ENCODE results near the gene ZC3H15.

- TF ChIP-seq, protein P1, sequence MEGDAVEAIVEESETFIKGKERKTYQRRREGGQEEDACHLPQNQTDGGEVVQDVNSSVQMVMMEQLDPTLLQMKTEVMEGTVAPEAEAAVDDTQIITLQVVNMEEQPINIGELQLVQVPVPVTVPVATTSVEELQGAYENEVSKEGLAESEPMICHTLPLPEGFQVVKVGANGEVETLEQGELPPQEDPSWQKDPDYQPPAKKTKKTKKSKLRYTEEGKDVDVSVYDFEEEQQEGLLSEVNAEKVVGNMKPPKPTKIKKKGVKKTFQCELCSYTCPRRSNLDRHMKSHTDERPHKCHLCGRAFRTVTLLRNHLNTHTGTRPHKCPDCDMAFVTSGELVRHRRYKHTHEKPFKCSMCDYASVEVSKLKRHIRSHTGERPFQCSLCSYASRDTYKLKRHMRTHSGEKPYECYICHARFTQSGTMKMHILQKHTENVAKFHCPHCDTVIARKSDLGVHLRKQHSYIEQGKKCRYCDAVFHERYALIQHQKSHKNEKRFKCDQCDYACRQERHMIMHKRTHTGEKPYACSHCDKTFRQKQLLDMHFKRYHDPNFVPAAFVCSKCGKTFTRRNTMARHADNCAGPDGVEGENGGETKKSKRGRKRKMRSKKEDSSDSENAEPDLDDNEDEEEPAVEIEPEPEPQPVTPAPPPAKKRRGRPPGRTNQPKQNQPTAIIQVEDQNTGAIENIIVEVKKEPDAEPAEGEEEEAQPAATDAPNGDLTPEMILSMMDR (IDR thresholded peaks at IDR 0.05), result no peak
- TF ChIP-seq POLR2A (IDR thresholded peaks at IDR 0.05), result no peak
Measured at GRCh38 chr2:186535861-186536260, 49.8 kb downstream of the ZC3H15 start.
